T-cell (primary cell): ENCODE measurements around the gene MRPS6. TPM values are rescaled to one million over a fixed set of nuclear protein-coding genes. Genes with fewer than 3 reads are reported as not detected.

ENCODE experiments used
- ATAC-seq, 4 experiments: fragments of 200-7000 bp in 3 of 4; fragments of 150-1000 bp in 1 of 4; cut with Tn5 transposase; replicated peaks in 1 of 4; 1 replicate in 3 of 4; 2 replicates in 1 of 4; pipeline ENCODE4 v1.10.0; 2021; ENCODE audit warnings: moderate library complexity in 3 of 4, mild to moderate bottlenecking in 2 of 4, moderate number of reproducible peaks in 1 of 4
- CTCF ChIA-PET, 2 donors: fragments of 300-600 bp; sonication (Branson Sonifier 250); formaldehyde crosslinking; loops; one replicate each; lab custom pipeline; 2022; ENCODE audit warnings: antibody characterized with exemption in 2 of 2; lab: Charles Lee
- POLR2A ChIA-PET, 2 donors: fragments of 300-600 bp; sonication (Branson Sonifier 250); formaldehyde crosslinking; loops; one replicate each; lab custom pipeline; 2022; ENCODE audit warnings: antibody characterized with exemption in 2 of 2; lab: Charles Lee
- DNase-seq, 35 experiments: peaks; one replicate each; pipeline versions ENCODE4 v3.0.0 to v3.0.0-alpha.2; 2013 to 2023
- H3K27ac ChIP-seq: one replicate; pipeline ENCODE4 v1.5.1; 2013; ENCODE audit warnings: low read length
- H3K27me3 ChIP-seq, 2 experiments: replicated peaks in 1 of 2; 1 replicate in 1 of 2; 2 replicates in 1 of 2; pipeline versions ENCODE4 v1.6.1 to v1.7.0; 2013; ENCODE audit warnings: low read length in 1 of 2, mixed read lengths in 1 of 2; ENCODE audit not compliant: control insufficient read depth in 2 of 2, insufficient read depth in 2 of 2; ENCODE audit errors: extremely low read depth in 1 of 2
- H3K36me3 ChIP-seq, 2 donors: 1 replicate in 1 of 2; 2 replicates in 1 of 2; pipeline versions ENCODE4 v1.6.1 to v1.7.0; 2013; ENCODE audit warnings: low read length in 1 of 2; ENCODE audit not compliant: control insufficient read depth in 2 of 2, insufficient read depth in 1 of 2; ENCODE audit errors: extremely low read depth in 1 of 2
- H3K4me1 ChIP-seq, 2 experiments: 1 replicate in 1 of 2; 2 replicates in 1 of 2; pipeline versions ENCODE4 v1.6.1 to v1.7.0; 2013; ENCODE audit warnings: low read length in 2 of 2, mixed read lengths in 1 of 2; ENCODE audit not compliant: insufficient read depth in 2 of 2, control insufficient read depth in 1 of 2; ENCODE audit errors: extremely low read depth in 1 of 2
- H3K4me3 ChIP-seq, 2 donors: 1 replicate in 1 of 2; 2 replicates in 1 of 2; pipeline versions ENCODE4 v1.5.1 to v1.7.0; 2013; ENCODE audit warnings: mild to moderate bottlenecking in 2 of 2, low read length in 1 of 2, moderate library complexity in 1 of 2; ENCODE audit not compliant: control insufficient read depth in 1 of 2; ENCODE audit errors: extremely low read depth in 1 of 2
- H3K9me3 ChIP-seq: 2 replicates; pipeline ENCODE4 v1.7.0; 2013
- H3K27ac Mint-ChIP-seq, 2 donors: one replicate each; pipeline ENCODE4 v1.8.0; 2020 to 2021; ENCODE audit warnings: mild to moderate bottlenecking in 2 of 2, mixed read lengths in 2 of 2
- H3K27me3 Mint-ChIP-seq, 2 donors: one replicate each; pipeline ENCODE4 v1.8.0; 2021 to 2022; ENCODE audit warnings: mixed read lengths in 2 of 2
- H3K36me3 Mint-ChIP-seq: one replicate; pipeline ENCODE4 v1.8.0; 2021; ENCODE audit warnings: mixed read lengths
- H3K4me1 Mint-ChIP-seq, 3 donors: one replicate each; pipeline ENCODE4 v1.8.0; 2020 to 2022; ENCODE audit warnings: mixed read lengths in 3 of 3, mild to moderate bottlenecking in 1 of 3
- H3K4me3 Mint-ChIP-seq, 3 donors: one replicate each; pipeline ENCODE4 v1.8.0; 2020 to 2022; ENCODE audit warnings: mild to moderate bottlenecking in 3 of 3, mixed read lengths in 3 of 3, moderate library complexity in 3 of 3
- H3K9me3 Mint-ChIP-seq, 3 donors: one replicate each; pipeline ENCODE4 v1.8.0; 2020 to 2022; ENCODE audit warnings: mixed read lengths in 3 of 3
- WGBS: methylation state at CpG from one replicate; pipeline ENCODE4 v1.1.5; 2013; ENCODE audit warnings: missing lambda C conversion rate; ENCODE audit not compliant: insufficient coverage; 5-methylcytosine and 5-hydroxymethylcytosine counted together
- total RNA-seq, 35 experiments: library from RNA in 6 of 35; stranded (reverse) in 6 of 35; fragments of 120-200 nt in 1 of 35; gene quantifications; one replicate each; pipeline versions ENCODE4 v1.2.1 to v1.2.4 and lab custom pipeline; 2013 to 2026

MRPS6 gene
- total RNA-seq, 5 donors from 2014 or later (not counting 1 experiment from before 2014, with no cell fraction given), result 29.0 to 98.1 (median 75.0) TPM

DNA sequence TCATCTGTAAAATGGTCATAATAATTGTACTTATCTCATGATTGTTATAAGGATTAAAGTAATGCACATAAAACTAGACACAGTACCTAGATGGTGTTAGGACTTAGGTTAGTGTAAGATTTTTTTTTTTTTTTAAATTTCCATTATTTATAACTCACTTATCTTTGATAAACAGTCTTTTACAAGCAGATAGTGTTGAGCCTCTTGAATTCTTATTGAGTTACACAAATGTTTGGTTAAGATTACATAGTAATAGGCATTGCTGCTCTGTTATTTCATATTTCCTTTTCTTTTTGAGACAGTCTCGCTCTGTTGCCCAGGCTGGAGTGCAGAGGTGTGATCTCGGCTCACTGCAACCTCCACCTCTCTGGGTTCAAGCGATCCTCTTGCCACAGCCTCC, 15.4 kb downstream of the MRPS6 start:
- H3K4me3 ChIP-seq, result no peak overlapping the region
- Mint-ChIP-seq H3K36me3 (peaks cover 18% of the 10 kb centered on the region), H3K27me3 (no peaks in the 10 kb centered on the region), H3K4me3 (no peak overlapping the region), H3K4me1 (peaks cover 34 to 48% (median 36%) of the 10 kb centered on the region in 3 donors), H3K27ac (no peak overlapping the region), H3K9me3 (no peaks in the 10 kb centered on the region)
- peaks cover 23 to 38% of the 10 kb centered on the region in 2 experiments for H3K4me1 ChIP-seq
- no peaks in the 10 kb centered on the region for H3K9me3 ChIP-seq
- no peak overlapping the region for H3K27ac ChIP-seq
- ChIA-PET POLR2A (no interaction called here), CTCF (no interaction called here)
- DNase-seq (no peak), ATAC-seq (no peak)
- H3K27me3 ChIP-seq, result no peaks in the 10 kb centered on the region
- peaks cover 0 to 2% of the 10 kb centered on the region in 2 donors for H3K36me3 ChIP-seq
- no CpG with 5 or more reads among the region's 3 CpGs for WGBS

GRCh38 chr21:34091032-34091431, 17.7 kb downstream of the MRPS6 start:
- H3K27me3 ChIP-seq, result no peaks in the 10 kb centered on the region
- Mint-ChIP-seq H3K4me3 (peak overlapping the region in 1 of 3 donors; percentile 28), H3K27ac (peak overlapping the region; percentile 1 to 41), H3K36me3 (peaks cover 34% of the 10 kb centered on the region), H3K9me3 (no peaks in the 10 kb centered on the region), H3K27me3 (no peaks in the 10 kb centered on the region), H3K4me1 (peaks cover 40 to 59% (median 44%) of the 10 kb centered on the region in 3 donors)
- ChIA-PET POLR2A (interaction anchor here in 1 of 2 donors (0.5 to 0.6 kb wide), 2 partner anchors 44 to 145 kb away, joined by 5 to 7 read pairs; no protein-coding TSS in a partner anchor), CTCF (interaction anchor here (0.9 to 3.7 kb wide), 6 partner anchors 11 to 576 kb away, joined by 3 to 23 read pairs (median 3); no protein-coding TSS in a partner anchor)
- H3K9me3 ChIP-seq, result no peaks in the 10 kb centered on the region
- ATAC-seq, result no peak
- H3K27ac ChIP-seq, result no peak overlapping the region
- H3K4me3 ChIP-seq, result no peak overlapping the region
- DNase-seq, result no peak
- 100% methylated on average over 1 of the region's 4 CpGs for WGBS
- H3K36me3 ChIP-seq, result peaks cover 0 to 14% of the 10 kb centered on the region in 2 donors
- H3K4me1 ChIP-seq, result peaks cover 23 to 43% of the 10 kb centered on the region in 2 experiments

DNA sequence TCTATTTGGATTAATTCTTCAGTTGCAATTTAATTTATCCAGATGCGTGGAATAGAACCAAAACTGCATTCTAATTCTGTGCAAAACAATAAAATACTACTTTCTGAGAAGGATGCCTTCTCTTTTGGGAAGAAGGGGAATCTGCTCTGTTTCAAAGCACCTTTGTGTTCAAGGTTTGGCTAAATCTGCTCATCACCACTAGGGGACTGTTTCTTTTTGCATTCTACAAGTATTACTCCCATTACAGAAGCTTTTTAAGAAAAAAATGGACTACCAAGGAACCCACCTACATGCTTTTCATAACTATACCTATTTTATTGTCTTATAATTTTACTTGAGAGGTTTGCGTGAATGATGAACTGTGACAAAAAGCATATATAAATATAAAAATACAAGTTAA, 18.2 kb downstream of the MRPS6 start:
- ChIA-PET CTCF (interaction anchor here (0.6 to 3.7 kb wide), 6 partner anchors 14 to 168 kb away, joined by 3 to 23 read pairs (median 4); partner anchors contain the start of genes MRPS6 (in 1 of the 2) and SLC5A3 (in 1 of the 2)), POLR2A (interaction anchor here in 1 of 2 donors (1.7 kb wide), 1 partner anchor 14 kb away, joined by 5 read pairs; no protein-coding TSS in a partner anchor)
- Mint-ChIP-seq H3K27me3 (no peaks in the 10 kb centered on the region), H3K4me1 (peaks cover 46 to 64% (median 50%) of the 10 kb centered on the region in 3 donors), H3K4me3 (peak overlapping the region in 1 of 3 donors; percentile 28), H3K36me3 (peaks cover 39% of the 10 kb centered on the region), H3K27ac (peak overlapping the region; percentile 1 to 41), H3K9me3 (no peaks in the 10 kb centered on the region)
- DNase-seq (no peak), ATAC-seq (no peak)
- no peak overlapping the region for H3K4me3 ChIP-seq
- peaks cover 4 to 20% of the 10 kb centered on the region in 2 donors for H3K36me3 ChIP-seq
- no peaks in the 10 kb centered on the region for H3K9me3 ChIP-seq
- peaks cover 19 to 38% of the 10 kb centered on the region in 2 experiments for H3K4me1 ChIP-seq
- WGBS, result no CpG with 5 or more reads among the region's 2 CpGs
- H3K27me3 ChIP-seq, result no peaks in the 10 kb centered on the region
- no peak overlapping the region for H3K27ac ChIP-seq

- H3K9me3 Mint-ChIP-seq, result no peaks in the 10 kb centered on the region
- ChIA-PET POLR2A (interaction anchor here (0.6 to 1.7 kb wide), 2 partner anchors 14 to 37 kb away, joined by 3 to 5 read pairs; no protein-coding TSS in a partner anchor), CTCF (interaction anchor here (0.6 to 3.7 kb wide), 8 partner anchors 15 to 168 kb away, joined by 3 to 23 read pairs (median 4); partner anchors contain the start of genes MRPS6 (in 1 of the 2) and SLC5A3 (in 1 of the 2))
- H3K9me3 ChIP-seq, result no peaks in the 10 kb centered on the region
- peak overlapping the region; percentile 24 to 45 for H3K27ac Mint-ChIP-seq
- peaks cover 47% of the 10 kb centered on the region for H3K36me3 Mint-ChIP-seq
- peaks cover 15 to 36% of the 10 kb centered on the region in 2 experiments for H3K4me1 ChIP-seq
- peaks cover 5 to 26% of the 10 kb centered on the region in 2 donors for H3K36me3 ChIP-seq
- ATAC-seq, result peak; percentile 71 to 78 (median 77)
- peaks cover 54 to 72% (median 58%) of the 10 kb centered on the region in 3 donors for H3K4me1 Mint-ChIP-seq
- DNase-seq, result peak in 3 of 35 experiments; percentile 5 to 18 (median 17)
- peak overlapping the region in 2 of 3 donors; percentile 2 to 30 for H3K4me3 Mint-ChIP-seq
- no peak overlapping the region for H3K4me3 ChIP-seq
- WGBS, result no CpG with 5 or more reads among the region's 6 CpGs
- H3K27me3 ChIP-seq, result no peaks in the 10 kb centered on the region
- H3K27ac ChIP-seq, result no peak overlapping the region
- H3K27me3 Mint-ChIP-seq, result no peaks in the 10 kb centered on the region
These were observed 19.0 kb downstream of the MRPS6 start for GRCh38 chr21:34092262-34092921.

DNA sequence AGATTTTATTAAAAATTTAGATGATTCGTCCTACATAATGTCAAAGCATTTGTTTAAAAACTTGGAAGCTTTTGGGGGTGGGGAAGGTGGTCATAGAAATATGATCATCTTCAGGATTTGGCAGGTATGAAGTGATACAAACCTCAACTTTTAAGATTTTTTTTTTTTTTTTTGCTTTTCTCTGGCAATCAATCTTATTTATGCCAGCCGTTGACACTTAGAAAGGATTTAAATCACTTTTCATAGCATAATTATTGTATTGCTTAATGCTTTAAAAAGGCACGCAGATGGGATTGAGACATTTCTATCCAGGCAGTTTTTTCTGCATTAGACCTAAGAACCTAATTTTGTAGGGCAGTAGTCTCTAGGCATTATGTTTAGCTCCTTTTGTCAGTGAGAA, 19.7 kb downstream of the MRPS6 start:
- no peaks in the 10 kb centered on the region for H3K9me3 Mint-ChIP-seq
- Histone ChIP-seq H3K27ac (no peak overlapping the region), H3K9me3 (no peaks in the 10 kb centered on the region), H3K27me3 (no peaks in the 10 kb centered on the region), H3K4me1 (peaks cover 12 to 32% of the 10 kb centered on the region in 2 experiments), H3K36me3 (peaks cover 5 to 26% of the 10 kb centered on the region in 2 donors), H3K4me3 (no peak overlapping the region)
- H3K27ac Mint-ChIP-seq, result no peak overlapping the region
- ChIA-PET CTCF (interaction anchor here (0.6 to 3.7 kb wide), 6 partner anchors 17 to 683 kb away, joined by 3 to 23 read pairs (median 4); partner anchors contain the start of genes MRPS6 (in 1 of the 2) and SLC5A3 (in 1 of the 2)), POLR2A (interaction anchor here (0.6 to 1.7 kb wide), 2 partner anchors 15 to 36 kb away, joined by 3 to 5 read pairs; no protein-coding TSS in a partner anchor)
- no peak for ATAC-seq
- WGBS, result no CpG with 5 or more reads among the region's 3 CpGs
- no peaks in the 10 kb centered on the region for H3K27me3 Mint-ChIP-seq
- peak overlapping the region in 1 of 3 donors; percentile 30 for H3K4me3 Mint-ChIP-seq
- no peak for DNase-seq
- peaks cover 50% of the 10 kb centered on the region for H3K36me3 Mint-ChIP-seq
- H3K4me1 Mint-ChIP-seq, result peaks cover 58 to 78% (median 65%) of the 10 kb centered on the region in 3 donors

- no peaks in the 10 kb centered on the region for H3K27me3 ChIP-seq
- peaks cover 8 to 29% of the 10 kb centered on the region in 2 experiments for H3K4me1 ChIP-seq
- no peaks in the 10 kb centered on the region for H3K9me3 ChIP-seq
- no peak overlapping the region for H3K4me3 ChIP-seq
- Mint-ChIP-seq H3K36me3 (peaks cover 56% of the 10 kb centered on the region), H3K27me3 (no peaks in the 10 kb centered on the region), H3K4me3 (no peak overlapping the region), H3K9me3 (no peaks in the 10 kb centered on the region), H3K4me1 (peaks cover 76 to 87% (median 84%) of the 10 kb centered on the region in 3 donors), H3K27ac (no peak overlapping the region)
- POLR2A ChIA-PET, result interaction anchor here in 1 of 2 donors (0.6 to 1.1 kb wide), 2 partner anchors 162 to 562 kb away, joined by 3 read pairs; no protein-coding TSS in a partner anchor
- ATAC-seq (no peak), DNase-seq (no peak)
- no peak overlapping the region for H3K27ac ChIP-seq
- peaks cover 5 to 26% of the 10 kb centered on the region in 2 donors for H3K36me3 ChIP-seq
- CTCF ChIA-PET, result no interaction called here
- 100% methylated on average over 3 of the region's 7 CpGs for WGBS
These were observed 21.6 kb downstream of the MRPS6 start for GRCh38 chr21:34094949-34095348.
